GM12878 (cell line): ENCODE results near the gene RFX3. TPM values are rescaled to one million over a fixed set of nuclear protein-coding genes. Genes with fewer than 3 reads are reported as not detected.

Source experiments
- ATAC-seq: fragments of 200-7000 bp; cut with Tn5 transposase; 3 replicates; pipeline ENCODE4 v1.9.1; 2020; ENCODE audit warnings: mild to moderate bottlenecking, moderate library complexity
- BruUV-seq: library from RNA; stranded (reverse); fragments of 400-500 nt; replicated peaks from 2 replicates; lab custom pipeline; 2021; lab: Mats Ljungman, UMichigan
- CTCF ChIA-PET: fragments of 300-600 bp; sonication (Branson Sonifier 250); formaldehyde crosslinking; extraction: SDS; loops from one replicate; lab custom pipeline; 2021; ENCODE audit warnings: inconsistent platforms; lab: Yijun Ruan, JAX
- POLR2A ChIA-PET: fragments of 350-600 bp; formaldehyde crosslinking; extraction: SDS; loops from one replicate; lab custom pipeline; 2021; ENCODE audit warnings: inconsistent platforms; lab: Charles Lee
- RAD21 ChIA-PET: fragments of 300-600 bp; sonication (Branson Sonifier 250); formaldehyde crosslinking; loops from one replicate; lab custom pipeline; 2023; ENCODE audit warnings: antibody characterized with exemption; ENCODE audit not compliant: unreplicated experiment; lab: Charles Lee
- SMC1A ChIA-PET: fragments of 300-600 bp; sonication (Branson Sonifier 250); formaldehyde crosslinking; loops from one replicate; lab custom pipeline; 2023; ENCODE audit not compliant: unreplicated experiment, uncharacterized antibody; lab: Charles Lee
- DNase-seq: peaks from one replicate; pipeline ENCODE4 v3.0.0-alpha.2; 2011; ENCODE audit warnings: low read depth, low spot score
- FAIRE-seq: peaks from 3 replicates; lab custom pipeline; 2011; peaks lifted over from hg19 to GRCh38; lab: Jason Lieb, UNC
- H2AFZ ChIP-seq: 2 replicates; pipeline ENCODE4 v1.6.0; 2011; ENCODE audit warnings: low read depth, low read length, control low read depth; ENCODE audit not compliant: control insufficient read depth
- H3K27ac ChIP-seq: 2 replicates; pipeline ENCODE4 v1.5.1; 2011; ENCODE audit warnings: control low read depth; ENCODE audit not compliant: control insufficient read depth, insufficient read depth
- H3K27me3 ChIP-seq, 2 experiments: replicated peaks in 1 of 2; 2 replicates each; pipeline versions ENCODE4 v1.6.0 to v1.6.1; 2011; ENCODE audit warnings: low read length in 1 of 2; ENCODE audit not compliant: control insufficient read depth in 2 of 2, insufficient read depth in 2 of 2
- H3K36me3 ChIP-seq, 2 experiments: 2 replicates each; pipeline ENCODE4 v1.5.1; 2011; ENCODE audit warnings: low read length in 1 of 2; ENCODE audit not compliant: control insufficient read depth in 2 of 2, insufficient read depth in 2 of 2
- H3K4me1 ChIP-seq: 2 replicates; pipeline ENCODE4 v1.6.1; 2011; ENCODE audit warnings: mild to moderate bottlenecking, low read length, moderate library complexity, mixed read lengths; ENCODE audit not compliant: control insufficient read depth, insufficient read depth
- H3K4me2 ChIP-seq: 2 replicates; pipeline ENCODE4 v1.6.0; 2011; ENCODE audit warnings: control low read depth; ENCODE audit not compliant: control insufficient read depth, insufficient read depth
- H3K4me3 ChIP-seq: fragments of 200-600 bp; sonication (generic); 2 replicates; pipeline ENCODE4 v1.5.1; 2016
- H3K79me2 ChIP-seq: 2 replicates; pipeline ENCODE4 v1.6.0; 2011; ENCODE audit warnings: low read length; ENCODE audit not compliant: control insufficient read depth, insufficient read depth
- H3K9ac ChIP-seq: 2 replicates; pipeline ENCODE4 v1.8.0; 2011; ENCODE audit warnings: low read length, control low read depth, mixed read lengths; ENCODE audit not compliant: control insufficient read depth, insufficient read depth
- H3K9me3 ChIP-seq: replicated peaks from 3 replicates; pipeline ENCODE4 v1.5.1; 2011; ENCODE audit warnings: mild to moderate bottlenecking, low read length; ENCODE audit not compliant: control insufficient read depth, insufficient read depth
- H4K20me1 ChIP-seq: 2 replicates; pipeline ENCODE4 v1.6.0; 2011; ENCODE audit not compliant: control insufficient read depth, insufficient read depth
- CBX5 ChIP-seq: sonication (generic); IDR thresholded peaks from 2 replicates; pipeline ENCODE4 v1.6.1; 2016; ENCODE audit warnings: low read depth, moderate library complexity, mild to moderate bottlenecking, inconsistent platforms
- CREB1 ChIP-seq: IDR thresholded peaks from 2 replicates; pipeline ENCODE4 v1.6.1; 2012; ENCODE audit warnings: low read depth, mild to moderate bottlenecking, inconsistent platforms
- JUNB ChIP-seq: IDR thresholded peaks from 2 replicates; pipeline ENCODE4 v1.6.1; 2016; ENCODE audit warnings: antibody characterized with exemption, mild to moderate bottlenecking
- MEF2B ChIP-seq: fragments of 450-650 bp; IDR thresholded peaks from 2 replicates; pipeline ENCODE4 v1.6.1; 2018; ENCODE audit warnings: mild to moderate bottlenecking, moderate library complexity; ENCODE audit not compliant: partially characterized antibody, poor library complexity, severe bottlenecking
- NFXL1 ChIP-seq: fragments of 450-650 bp; IDR thresholded peaks from 2 replicates; pipeline ENCODE4 v1.6.1; 2017; ENCODE audit warnings: antibody characterized with exemption, mild to moderate bottlenecking, borderline replicate concordance
- RAD21 ChIP-seq: IDR thresholded peaks from 2 replicates; pipeline ENCODE4 v1.6.1; 2011; ENCODE audit warnings: mild to moderate bottlenecking, low read depth, low read length, moderate library complexity; ENCODE audit not compliant: insufficient read depth
- RUNX3 ChIP-seq: IDR thresholded peaks from 2 replicates; pipeline ENCODE4 v1.6.1; 2012; ENCODE audit warnings: low read length, inconsistent platforms
- SMARCA5 ChIP-seq: fragments of 450-650 bp; IDR thresholded peaks from 2 replicates; pipeline ENCODE4 v1.6.1; 2017; ENCODE audit warnings: mild to moderate bottlenecking
- SREBF2 ChIP-seq: IDR thresholded peaks from 2 replicates; pipeline ENCODE4 v1.6.1; 2012; ENCODE audit warnings: mild to moderate bottlenecking, low read length
- STAT1 ChIP-seq: fragments of 450-650 bp; conservative IDR thresholded peaks from 2 replicates; pipeline ENCODE4 v1.6.1; 2014; ENCODE audit warnings: antibody characterized with exemption, mild to moderate bottlenecking
- TARDBP ChIP-seq: IDR thresholded peaks from 2 replicates; pipeline ENCODE4 v1.6.1; 2016; ENCODE audit warnings: borderline replicate concordance
- YY1 ChIP-seq: IDR thresholded peaks from 2 replicates; pipeline ENCODE4 v1.6.1; 2011; ENCODE audit warnings: low read depth, mild to moderate bottlenecking, low read length
- ZZZ3 ChIP-seq: IDR thresholded peaks from 2 replicates; pipeline ENCODE4 v1.6.1; 2011; ENCODE audit warnings: low read depth; ENCODE audit not compliant: control insufficient read depth, insufficient read length
- WGBS: methylation state at CpG from one replicate; pipeline ENCODE4 v1.1.6; 2016; ENCODE audit warnings: low lambda C conversion rate; ENCODE audit not compliant: insufficient replicate concordance, insufficient coverage; ENCODE audit errors: missing lambda C conversion rate; 5-methylcytosine and 5-hydroxymethylcytosine counted together
- in situ Hi-C: fragments of 300-500 bp; cut with MboI; formaldehyde crosslinking; loops from 9 replicates; pipeline ENCODE4 v1.14.3; 2018; ENCODE audit warnings: mixed read lengths
- intact Hi-C: fragments of 100-400 bp; cut with micrococcal nuclease; formaldehyde crosslinking; loops from one replicate; pipeline ENCODE4 v1.14.2; 2022; ENCODE audit not compliant: unreplicated experiment
- polyA plus RNA-seq, 11 experiments: library from polyadenylated mRNA; depleted of rRNA in 4 of 11; unstranded in 6 of 11; stranded (reverse) in 5 of 11; fragments of >200 nt; fragmentation: Nextera tagmentation in 4 of 11; fragmentation: Illumina TruSeq in 1 of 11; extraction: Ambion mirVana in 4 of 11; extraction: Trizol in 1 of 11; gene quantifications; 1 replicate in 1 of 11; 2 replicates in 10 of 11; pipeline versions ENCODE4 v1.2.1 to v1.2.3, GENCODE V29; 2011 to 2016; ENCODE audit warnings: inconsistent platforms in 2 of 11, missing spikeins in 2 of 11, low read depth in 1 of 11
- total RNA-seq, 4 experiments: library from RNA; depleted of rRNA in 3 of 4; stranded (reverse); fragments of >200 nt in 3 of 4; fragmentation: Illumina TruSeq in 1 of 4; extraction: Trizol in 1 of 4; gene quantifications; 2 replicates each; pipeline versions ENCODE4 v1.2.1 to v1.2.3, GENCODE V29; 2013 to 2021
- TF ChIP-seq, protein P1 (sequence below): fragments of 450-650 bp; IDR thresholded peaks from 2 replicates; pipeline ENCODE4 v1.6.1; 2017; ENCODE audit warnings: antibody characterized with exemption, mild to moderate bottlenecking, moderate library complexity

RFX3 gene
- total and polyA plus RNA-seq, 10 of the 15 experiments (the other 5 are each of a cell fraction or from before 2014, with no cell fraction given), result 1.2 to 26.4 (median 6.7) TPM

GRCh38 chr9:3513265-3513818 lies 12.5 kb downstream of the RFX3 start:
- intact Hi-C loops (loop anchor here (5.0 kb wide), 1 partner anchor 271 kb away; no protein-coding TSS in a partner anchor), in situ Hi-C loops (no loop called here)
- TF ChIP-seq YY1 (no peak), CREB1 (no peak), RAD21 (0 out of 2 replicates have a peak, but pooled peaks have one; percentile 16), TARDBP (no peak), STAT1 (no peak)
- ATAC-seq (no peak), FAIRE-seq (no peak), DNase-seq (no peak)
- ChIA-PET SMC1A (interaction anchor here (0.9 to 5.5 kb wide), 9 partner anchors 9 to 272 kb away, joined by 3 to 40 read pairs (median 4); no protein-coding TSS in a partner anchor), POLR2A (interaction anchor here (0.6 to 3.1 kb wide), 2 partner anchors 13 to 37 kb away, joined by 3 to 15 read pairs; partner anchors contain the start of gene RFX3), CTCF (interaction anchor here (0.8 to 2.2 kb wide), 11 partner anchors 10 to 656 kb away, joined by 3 to 13 read pairs (median 4); no protein-coding TSS in a partner anchor), RAD21 (interaction anchor here (0.6 to 1.7 kb wide), 7 partner anchors 33 to 271 kb away, joined by 3 to 7 read pairs (median 5); no protein-coding TSS in a partner anchor)
- no peak overlapping the region for H3K9ac ChIP-seq
- H3K36me3 ChIP-seq, result 0 out of 4 replicates have a peak, but pooled peaks cover 0 to 5% of the 10 kb centered on the region in 2 experiments
- no peaks in the 10 kb centered on the region for H4K20me1 ChIP-seq
- H2AFZ ChIP-seq, result no peak overlapping the region
- H3K4me2 ChIP-seq, result no peak overlapping the region
- no peaks in the 10 kb centered on the region; the same call in 1 of the 3 replicates for H3K9me3 ChIP-seq
- no peak overlapping the region for H3K27ac ChIP-seq
- BruUV-seq, result no TSS peak
- no peaks in the 10 kb centered on the region for H3K27me3 ChIP-seq
- peaks cover 56% of the 10 kb centered on the region for H3K79me2 ChIP-seq
- no peak overlapping the region for H3K4me3 ChIP-seq
- WGBS, result 96% methylated on average over 2 of the region's 2 CpGs
- H3K4me1 ChIP-seq, result peaks cover 9% of the 10 kb centered on the region; the same call in 1 of the 2 replicates

- CTCF ChIA-PET, result interaction anchor here (0.9 to 2.2 kb wide), 2 partner anchors 43 to 44 kb away, joined by 4 to 13 read pairs; no protein-coding TSS in a partner anchor
Measured at GRCh38 chr9:3511551-3511950, 14.2 kb downstream of the RFX3 start.

More at GRCh38 chr9:3511551-3511950, 14.2 kb downstream of the RFX3 start:
- no peak overlapping the region for H3K4me2 ChIP-seq
- H4K20me1 ChIP-seq, result no peaks in the 10 kb centered on the region
- SMC1A ChIA-PET, result interaction anchor here (1.0 to 5.5 kb wide), 5 partner anchors 9 to 38 kb away, joined by 3 to 40 read pairs (median 6); no protein-coding TSS in a partner anchor
- H3K79me2 ChIP-seq, result peaks cover 48% of the 10 kb centered on the region
- DNase-seq (no peak), FAIRE-seq (no peak), ATAC-seq (no peak)
- WGBS, result 42% methylated on average over 1 of the region's 1 CpG
- H3K27me3 ChIP-seq, result no peaks in the 10 kb centered on the region
- no peak overlapping the region for H3K4me3 ChIP-seq
- in situ Hi-C loops, result no loop called here
- POLR2A ChIA-PET, result interaction anchor here (0.7 to 1.7 kb wide), 2 partner anchors 15 to 34 kb away, joined by 3 to 4 read pairs; no protein-coding TSS in a partner anchor
- H2AFZ ChIP-seq, result no peak overlapping the region
- no peaks in the 10 kb centered on the region; the same call in 1 of the 3 replicates for H3K9me3 ChIP-seq
- peaks cover 13% of the 10 kb centered on the region for H3K4me1 ChIP-seq
- no peak overlapping the region for H3K9ac ChIP-seq
- RAD21 ChIA-PET, result interaction anchor here (1.0 to 1.6 kb wide), 4 partner anchors 11 to 38 kb away, joined by 3 to 6 read pairs (median 4); no protein-coding TSS in a partner anchor
- H3K27ac ChIP-seq, result peak overlapping the region; percentile 5; the same call in 1 of the 2 replicates
- no peaks in the 10 kb centered on the region for H3K36me3 ChIP-seq
- BruUV-seq, result no TSS peak
- TF ChIP-seq SREBF2, result no peak
- TF ChIP-seq SMARCA5, result no peak
- TF ChIP-seq, protein P1, sequence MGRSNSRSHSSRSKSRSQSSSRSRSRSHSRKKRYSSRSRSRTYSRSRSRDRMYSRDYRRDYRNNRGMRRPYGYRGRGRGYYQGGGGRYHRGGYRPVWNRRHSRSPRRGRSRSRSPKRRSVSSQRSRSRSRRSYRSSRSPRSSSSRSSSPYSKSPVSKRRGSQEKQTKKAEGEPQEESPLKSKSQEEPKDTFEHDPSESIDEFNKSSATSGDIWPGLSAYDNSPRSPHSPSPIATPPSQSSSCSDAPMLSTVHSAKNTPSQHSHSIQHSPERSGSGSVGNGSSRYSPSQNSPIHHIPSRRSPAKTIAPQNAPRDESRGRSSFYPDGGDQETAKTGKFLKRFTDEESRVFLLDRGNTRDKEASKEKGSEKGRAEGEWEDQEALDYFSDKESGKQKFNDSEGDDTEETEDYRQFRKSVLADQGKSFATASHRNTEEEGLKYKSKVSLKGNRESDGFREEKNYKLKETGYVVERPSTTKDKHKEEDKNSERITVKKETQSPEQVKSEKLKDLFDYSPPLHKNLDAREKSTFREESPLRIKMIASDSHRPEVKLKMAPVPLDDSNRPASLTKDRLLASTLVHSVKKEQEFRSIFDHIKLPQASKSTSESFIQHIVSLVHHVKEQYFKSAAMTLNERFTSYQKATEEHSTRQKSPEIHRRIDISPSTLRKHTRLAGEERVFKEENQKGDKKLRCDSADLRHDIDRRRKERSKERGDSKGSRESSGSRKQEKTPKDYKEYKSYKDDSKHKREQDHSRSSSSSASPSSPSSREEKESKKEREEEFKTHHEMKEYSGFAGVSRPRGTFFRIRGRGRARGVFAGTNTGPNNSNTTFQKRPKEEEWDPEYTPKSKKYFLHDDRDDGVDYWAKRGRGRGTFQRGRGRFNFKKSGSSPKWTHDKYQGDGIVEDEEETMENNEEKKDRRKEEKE, result no peak
- TF ChIP-seq NFXL1, result no peak
- TF ChIP-seq RUNX3, result peak; percentile 40; the same call in 1 of the 2 replicates
- peak; percentile 55 for TF ChIP-seq JUNB
- no peak for TF ChIP-seq ZZZ3
- TF ChIP-seq CBX5, result no peak
- TF ChIP-seq MEF2B, result no peak
- TF ChIP-seq, all 136 proteins: peak for 2
- intact Hi-C loops, result loop anchor here (5.0 kb wide), 1 partner anchor 269 kb away; no protein-coding TSS in a partner anchor
